ENCODE measurements around the gene MORN3.
"Not testable (repeated sequence)": the region's sequence is repeated elsewhere in the genome, so short reads cannot be mapped to it uniquely, and the experiment has no call there.

MORN3 gene

DNA sequence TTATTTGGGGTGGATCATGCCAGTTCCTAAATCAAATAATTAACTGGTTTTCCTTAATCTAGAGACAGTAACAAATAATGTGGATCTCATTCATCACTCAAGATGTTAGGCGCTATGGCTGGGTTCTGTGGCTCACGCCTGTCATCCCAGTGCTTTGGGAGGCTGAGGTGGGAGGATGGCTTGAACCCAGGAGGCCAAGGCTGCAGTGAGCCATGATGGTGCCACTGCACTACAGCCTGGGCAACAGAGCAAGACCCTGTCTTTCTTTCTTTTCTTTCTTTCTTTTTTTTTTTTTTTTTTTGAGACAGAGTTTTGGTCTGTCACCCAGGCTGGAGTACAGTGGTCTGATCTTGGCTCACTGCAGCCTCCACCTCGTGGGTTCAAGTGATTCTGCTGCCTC, 23.3 kb upstream of the MORN3 start:
- DNase-seq (ENCODE audit: low read depth) = not testable (repeated sequence)

- no peak for DNase-seq (ENCODE audit: low read depth)
These were observed 20.0 kb upstream of the MORN3 start for GRCh38 chr12:121689430-121689829.

DNA sequence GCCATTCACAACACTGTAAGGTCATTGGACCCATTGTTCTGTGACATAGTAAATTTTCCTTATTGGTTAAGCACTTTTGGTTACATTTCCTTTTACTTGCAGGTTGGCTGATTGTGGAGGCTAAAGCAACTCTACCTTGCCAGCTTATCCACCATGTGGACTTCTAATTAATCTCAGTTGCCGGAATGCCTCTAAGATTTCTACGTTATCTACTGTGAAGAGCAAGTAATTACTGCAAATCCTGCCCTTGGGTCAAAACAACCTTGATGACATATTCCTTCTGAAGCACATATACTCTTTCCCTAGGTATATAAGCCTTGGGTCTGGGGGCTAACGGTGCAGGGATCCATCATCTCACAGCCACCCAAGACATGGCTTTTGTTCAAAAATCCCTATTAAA, 19.5 kb upstream of the MORN3 start:
- no peak for DNase-seq (ENCODE audit: low read depth)

DNA sequence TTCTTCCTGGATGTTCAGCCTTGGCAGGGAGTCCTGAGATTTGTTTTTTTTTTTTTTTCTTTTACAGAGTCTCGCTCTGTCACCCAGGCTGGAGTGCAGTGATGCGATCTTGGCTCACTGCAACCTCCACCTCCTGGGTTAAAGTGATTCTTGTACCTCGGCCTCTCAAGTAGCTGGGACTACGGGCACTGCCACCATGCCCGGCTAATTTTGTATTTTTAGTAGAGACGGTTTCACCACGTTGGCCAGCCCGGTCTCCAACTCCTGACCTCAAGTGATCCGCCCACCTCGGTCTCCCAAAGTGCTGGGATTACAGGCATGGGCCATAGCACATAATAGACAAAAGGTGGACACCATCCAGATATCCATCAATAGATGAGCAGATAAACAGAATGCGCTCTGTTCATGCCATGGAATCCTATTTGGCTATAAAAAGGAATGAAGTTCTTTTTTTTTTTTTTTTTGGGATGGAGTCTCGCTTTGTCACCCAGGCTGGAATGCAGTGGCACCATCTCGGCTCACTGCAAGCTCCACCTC, 10.3 kb upstream of the MORN3 start:
- DNase-seq (ENCODE audit: low read depth) = not testable (repeated sequence)

DNA sequence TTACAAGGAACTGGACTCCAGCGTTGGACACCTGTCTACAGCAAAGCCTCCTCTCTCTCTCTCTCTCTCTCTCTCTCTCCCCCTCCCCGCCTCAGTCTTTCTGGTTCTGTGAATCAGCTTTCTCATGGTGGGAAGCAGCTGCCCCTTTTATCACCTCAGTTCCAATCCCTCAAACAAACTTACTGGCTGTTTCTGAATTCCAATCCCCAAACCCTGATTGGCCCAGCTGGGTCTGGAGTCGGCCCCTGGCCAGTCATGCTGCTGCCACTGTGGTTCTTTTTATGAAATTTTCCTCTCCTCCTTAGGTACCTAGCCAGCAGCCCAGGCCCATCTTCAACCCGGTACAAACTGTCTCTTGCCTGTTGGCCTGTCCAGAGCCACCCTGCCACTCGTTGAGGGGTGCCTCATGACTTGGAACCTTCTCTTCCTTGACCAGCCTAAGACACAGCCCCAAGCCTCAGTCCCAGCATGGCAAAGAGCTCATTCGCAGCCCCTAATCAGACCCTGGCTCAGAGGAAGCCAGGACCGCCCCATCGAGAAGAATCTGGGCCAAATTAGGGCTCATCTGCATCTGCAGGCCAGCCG, 9.4 kb upstream of the MORN3 start:
- DNase-seq (ENCODE audit: low read depth) = no peak

DNA sequence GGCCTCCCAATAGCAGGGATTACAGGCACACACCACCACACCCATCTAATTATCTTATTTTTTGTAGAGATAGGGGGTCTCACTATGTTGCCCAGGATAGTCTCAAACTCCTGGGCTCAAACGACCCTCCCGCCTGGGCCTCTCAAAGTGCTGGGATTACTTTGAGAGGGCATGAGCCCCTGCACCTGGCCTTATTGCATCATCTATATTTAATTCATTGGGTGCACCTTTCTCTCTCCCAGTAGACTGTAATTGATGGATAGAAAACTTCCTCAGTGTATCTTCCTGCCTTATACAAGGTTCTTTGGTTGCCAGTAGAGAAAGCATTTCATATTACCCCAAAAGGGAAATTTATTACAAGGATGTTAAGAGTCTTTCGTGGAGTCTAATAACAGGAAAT, 8.9 kb upstream of the MORN3 start:
- DNase-seq (ENCODE audit: low read depth) = no peak

DNA sequence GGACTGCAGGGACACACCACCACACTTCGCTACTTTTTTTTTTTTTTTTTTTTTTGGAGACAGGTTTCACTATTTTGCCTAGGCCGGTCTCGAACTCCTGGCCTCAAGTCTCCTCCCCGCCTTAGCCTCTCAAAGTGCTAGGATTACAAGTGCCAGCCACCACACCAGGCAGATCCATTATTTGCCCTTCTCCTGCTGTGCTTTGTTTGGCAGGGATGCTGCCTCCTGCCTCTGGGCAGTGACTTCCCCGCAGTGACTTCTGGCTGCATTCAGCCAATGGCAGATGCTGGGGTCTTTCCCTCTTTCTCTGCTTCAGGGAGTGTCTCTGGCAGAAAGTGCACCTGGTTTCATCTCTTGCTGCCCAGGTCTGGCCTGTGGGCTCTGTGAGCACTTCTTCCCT, 6.7 kb upstream of the MORN3 start:
- DNase-seq (ENCODE audit: low read depth) = no peak

DNA sequence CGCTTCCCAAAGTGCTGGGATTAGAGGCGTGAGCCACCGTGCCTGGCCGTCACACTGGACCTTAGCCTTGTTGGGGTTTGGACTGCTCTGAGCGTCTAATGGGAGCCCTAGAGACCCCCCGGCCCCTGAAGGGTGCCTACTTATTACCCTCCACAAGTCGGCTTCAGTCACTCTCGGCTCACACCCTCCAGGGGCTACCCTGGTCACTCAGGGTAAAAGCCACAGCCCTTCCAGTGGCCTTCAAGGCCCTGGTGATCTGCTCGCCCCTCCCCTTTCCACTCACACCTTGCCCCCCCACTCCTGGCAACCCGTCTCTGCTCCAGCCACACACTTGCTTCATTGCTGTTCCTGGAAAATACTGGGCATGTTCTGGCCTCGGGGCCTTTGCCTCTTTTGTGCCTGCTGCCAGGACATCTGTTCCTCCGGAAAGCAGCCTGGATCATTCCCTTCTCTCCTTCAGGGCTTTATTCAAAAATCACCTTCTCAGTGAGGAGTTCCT, 3.6 kb upstream of the MORN3 start:
- DNase-seq (ENCODE audit: low read depth) = no peak

DNA sequence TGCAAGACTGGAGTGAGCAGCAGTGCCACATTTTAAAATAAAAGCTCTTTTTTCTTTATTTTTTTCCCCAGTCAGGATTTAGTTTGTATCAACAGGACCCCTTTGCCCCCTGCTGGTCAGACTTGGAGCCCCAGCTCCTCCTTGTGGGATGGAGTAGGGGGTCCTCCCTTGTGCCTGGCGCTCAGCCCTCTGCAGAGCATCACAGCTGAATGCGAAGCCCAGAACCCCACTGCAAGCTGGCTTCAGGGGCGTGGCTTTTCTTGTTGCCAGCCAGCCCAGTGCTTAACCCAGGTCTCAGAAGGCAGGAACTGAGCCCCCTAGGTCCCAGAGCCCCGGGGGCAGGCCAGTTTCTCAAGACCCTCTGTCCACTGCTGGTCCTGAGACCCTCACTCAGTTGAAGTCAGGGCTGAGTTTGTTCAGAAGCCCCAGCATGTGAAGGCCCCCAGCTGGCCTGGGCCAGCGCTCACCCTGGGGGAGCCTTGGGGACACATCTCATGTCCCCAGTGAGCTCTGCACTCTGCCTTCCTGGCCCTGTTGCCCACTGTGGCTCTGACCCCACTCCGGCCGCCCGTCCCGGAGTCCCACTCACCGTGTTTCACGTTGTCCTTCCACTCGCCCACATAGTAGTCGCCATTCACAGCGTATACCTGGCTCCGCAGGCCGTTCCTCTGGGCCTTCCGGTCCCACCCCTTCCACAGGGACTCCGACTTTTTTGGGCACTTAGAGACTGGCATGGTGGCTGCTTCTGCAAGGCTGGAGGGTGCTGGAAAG, 519 bp downstream of the MORN3 start:
- DNase-seq (ENCODE audit: low read depth) = peak; percentile 39

DNA sequence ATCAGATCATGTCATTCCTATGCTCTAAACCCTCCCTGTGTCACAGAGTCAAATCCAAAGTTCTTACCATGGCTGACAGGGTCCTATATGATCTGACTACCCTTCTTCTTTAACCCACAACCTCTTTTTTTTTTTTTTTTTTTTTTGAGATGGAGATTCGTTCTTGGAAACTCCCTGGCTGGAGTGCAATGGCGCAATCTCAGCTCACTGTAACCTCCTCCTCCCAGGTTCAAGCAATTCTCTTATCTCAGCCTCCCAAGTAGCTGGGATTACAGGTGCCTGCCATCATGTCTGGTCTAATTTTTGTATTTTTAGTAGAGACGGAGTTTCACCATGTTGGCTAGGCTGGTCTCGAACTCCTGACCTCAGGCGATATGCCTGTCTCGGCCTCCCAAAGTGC, 2.6 kb downstream of the MORN3 start:
- not testable (repeated sequence) for DNase-seq (ENCODE audit: low read depth)

DNA sequence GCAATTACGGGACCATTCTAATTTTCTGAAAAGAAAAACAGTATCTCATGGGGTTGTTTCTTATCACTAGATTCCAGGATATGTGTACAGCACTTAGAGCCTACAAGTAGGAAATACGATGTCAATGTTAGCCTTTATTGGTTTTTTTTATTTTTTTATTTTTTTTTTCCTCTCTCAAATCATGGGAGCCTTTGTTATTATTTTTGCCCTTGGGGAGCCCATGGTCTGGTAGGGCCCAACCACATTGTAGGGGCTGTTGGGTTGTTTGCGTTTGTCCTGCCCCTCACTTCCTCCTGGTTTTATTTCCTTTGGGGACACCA, 5.9 kb downstream of the MORN3 start:
- no peak for DNase-seq (ENCODE audit: low read depth)

- not testable (repeated sequence) for DNase-seq (ENCODE audit: low read depth)
These were observed 7.9 kb downstream of the MORN3 start for GRCh38 chr12:121661353-121662105.

DNA sequence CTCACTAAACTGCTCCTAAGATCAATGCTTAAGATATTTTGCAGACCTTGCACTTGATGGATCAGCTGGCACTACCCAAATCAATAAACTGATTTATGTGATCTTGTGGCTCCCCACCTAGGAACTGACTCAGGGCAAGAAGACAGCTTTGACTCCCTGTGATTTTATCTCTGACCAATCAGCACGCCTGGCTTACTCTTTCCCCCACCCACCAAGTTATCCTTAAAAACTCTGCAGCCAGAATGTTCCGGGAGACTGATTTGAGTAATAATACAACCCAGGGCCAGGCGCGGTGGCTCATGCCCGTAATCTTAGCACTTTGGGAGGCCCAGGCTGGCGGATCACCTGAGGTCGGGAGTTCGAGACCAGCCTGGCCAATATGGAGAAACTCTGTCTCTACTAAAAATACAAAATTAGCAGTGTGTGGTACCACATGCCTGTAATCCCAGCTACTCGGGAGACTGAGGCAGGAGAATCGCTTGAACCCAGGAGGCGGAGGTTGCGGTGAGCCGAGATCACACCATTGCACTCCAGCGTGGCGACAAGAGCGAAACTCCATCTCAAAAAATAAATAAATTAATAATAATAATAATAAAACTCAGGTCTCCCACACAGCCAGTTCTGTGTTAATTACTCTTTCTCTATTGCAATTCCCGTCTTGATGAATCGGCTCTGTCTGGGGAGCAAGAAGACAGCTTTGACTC, 12.0 kb downstream of the MORN3 start:
- DNase-seq (ENCODE audit: low read depth) = no peak

GRCh38 chr12:121656122-121656521, 13.3 kb downstream of the MORN3 start:
- DNase-seq (ENCODE audit: low read depth) = no peak

GRCh38 chr12:121653999-121654398, 15.5 kb downstream of the MORN3 start:
- DNase-seq (ENCODE audit: low read depth) = no peak

- DNase-seq (ENCODE audit: low read depth) = no peak
These were observed 16.5 kb downstream of the MORN3 start for GRCh38 chr12:121652767-121653497.

GRCh38 chr12:121651320-121651719, 18.1 kb downstream of the MORN3 start:
- DNase-seq (ENCODE audit: low read depth) = no peak

DNA sequence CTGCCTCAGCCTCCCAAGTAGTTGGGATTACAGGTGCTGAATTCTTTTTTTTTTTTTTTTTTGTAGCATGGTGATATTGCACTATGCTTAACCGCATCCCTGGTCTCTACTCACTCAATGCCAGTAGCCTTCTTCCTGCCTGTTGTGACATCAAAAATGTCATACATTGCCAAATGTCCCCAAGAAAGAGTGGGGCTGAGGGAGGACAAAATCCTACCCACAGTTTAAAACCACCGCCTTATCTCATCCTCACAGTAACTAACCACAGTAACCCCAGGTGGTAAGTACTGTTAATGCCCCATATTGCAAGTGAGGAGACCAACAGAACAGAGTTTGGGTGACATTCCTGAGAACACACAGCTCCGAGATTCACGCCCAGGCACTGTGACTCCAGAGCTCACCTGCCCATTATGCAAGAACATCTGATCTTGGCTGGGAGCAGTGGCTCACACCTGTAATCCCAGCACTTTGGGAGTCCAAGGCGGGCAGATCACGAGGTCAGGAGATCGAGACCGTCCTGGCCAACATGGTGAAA, 19.6 kb downstream of the MORN3 start:
- DNase-seq (ENCODE audit: low read depth) = no peak

DNA sequence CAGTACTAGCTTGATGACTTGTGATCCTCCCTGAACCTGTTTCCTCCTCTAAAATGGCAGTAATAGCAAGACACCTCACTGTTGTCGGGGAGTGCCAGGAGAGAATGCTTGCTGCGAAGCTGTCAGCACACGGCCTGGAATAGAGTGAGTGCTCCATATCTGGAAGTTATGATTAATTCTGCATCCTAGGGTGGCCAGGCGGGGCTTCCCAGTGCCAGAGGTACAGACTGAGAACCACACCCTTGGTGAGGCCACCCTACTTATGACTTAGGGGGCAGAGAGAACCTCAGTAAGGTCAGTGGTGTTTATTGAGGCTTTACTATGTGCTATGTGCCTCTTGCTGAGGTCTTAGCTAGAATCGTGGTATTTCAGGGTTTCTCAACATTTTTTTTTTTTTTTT, 20.1 kb downstream of the MORN3 start:
- DNase-seq (ENCODE audit: low read depth) = no peak

- DNase-seq (ENCODE audit: low read depth) = no peak
These were observed 20.9 kb downstream of the MORN3 start for GRCh38 chr12:121648458-121649028.

- DNase-seq (ENCODE audit: low read depth) = no peak
These were observed 28.2 kb downstream of the MORN3 start for GRCh38 chr12:121641343-121641630.
